HCT116 (cell line): ENCODE measurements around the gene ZMYND19. TPM values are rescaled to one million over a fixed set of nuclear protein-coding genes. Genes with fewer than 3 reads are reported as not detected.

Experiments
- ATAC-seq: fragments of 200-7000 bp; cut with Tn5 transposase; 2 replicates; pipeline ENCODE4 v1.9.1; 2020; ENCODE audit warnings: mild to moderate bottlenecking, moderate library complexity
- BruUV-seq: library from RNA; stranded (reverse); fragments of 400-500 nt; replicated peaks from 2 replicates; lab custom pipeline; 2021; lab: Mats Ljungman, UMichigan
- CTCF ChIA-PET: fragments of 300-600 bp; sonication (Branson Sonifier 250); formaldehyde crosslinking; loops from one replicate; lab custom pipeline; 2021; ENCODE audit warnings: antibody characterized with exemption; lab: Charles Lee
- POLR2A ChIA-PET: fragments of 300-600, 350-600 bp; sonication (Branson Sonifier 250); formaldehyde crosslinking; loops from one replicate; lab custom pipeline; 2021; ENCODE audit warnings: antibody characterized with exemption; lab: Charles Lee
- RAD21 ChIA-PET, 2 experiments: fragments of 300-600 bp; sonication (Branson Sonifier 250); formaldehyde crosslinking; loops; one replicate each; lab custom pipeline; 2023; ENCODE audit warnings: low total read pairs in 2 of 2; ENCODE audit not compliant: uncharacterized antibody in 2 of 2, unreplicated experiment in 2 of 2, low non-redundant PET in 1 of 2; lab: Charles Lee
- DNase-seq: peaks from one replicate; pipeline ENCODE4 v3.0.0-alpha.2; 2010; ENCODE audit warnings: low read depth, low spot score
- H2AFZ ChIP-seq: fragments of 200-600 bp; shearing (Covaris generic), sonication (generic); 2 replicates; pipeline ENCODE4 v1.6.1; 2017; ENCODE audit warnings: low read depth, mixed run types, mixed read lengths, antibody characterized with exemption, low read length; ENCODE audit not compliant: poor library complexity, severe bottlenecking
- H3K27ac ChIP-seq: 2 replicates; pipeline ENCODE4 v1.5.1; 2012; ENCODE audit warnings: low read depth, low read length
- H3K27me3 ChIP-seq: fragments of 200-600 bp; sonication (generic); 2 replicates; pipeline ENCODE4 v1.6.1; 2016; ENCODE audit warnings: mixed run types, low read length, mixed read lengths; ENCODE audit not compliant: insufficient read depth
- H3K36me3 ChIP-seq, 2 experiments: fragments of 200-500 bp in 1 of 2; fragments of 200-600 bp in 1 of 2; sonication (Bioruptor generic) in 1 of 2; sonication (generic) in 1 of 2; 2 replicates each; pipeline versions ENCODE4 v1.5.1 to v1.6.1; 2014 to 2016; ENCODE audit warnings: low read length in 2 of 2, inconsistent platforms in 1 of 2, mixed read lengths in 1 of 2, mixed run types in 1 of 2; ENCODE audit not compliant: insufficient read depth in 2 of 2, control insufficient read depth in 1 of 2
- H3K4me1 ChIP-seq, 2 experiments: fragments of 200-600 bp in 1 of 2; sonication (generic) in 1 of 2; 2 replicates each; pipeline versions ENCODE4 v1.5.1 to v1.6.1; 2012 to 2017; ENCODE audit warnings: low read length in 2 of 2, inconsistent platforms in 1 of 2, mild to moderate bottlenecking in 1 of 2, mixed read lengths in 1 of 2, mixed run types in 1 of 2, moderate library complexity in 1 of 2; ENCODE audit not compliant: insufficient read depth in 2 of 2, control insufficient read depth in 1 of 2
- H3K4me2 ChIP-seq: fragments of 200-600 bp; sonication (generic); 2 replicates; pipeline ENCODE4 v1.6.1; 2017; ENCODE audit warnings: mixed run types, low read length, mixed read lengths
- H3K4me3 ChIP-seq, 2 experiments: fragments of 200-600 bp in 1 of 2; sonication (generic) in 1 of 2; replicated peaks in 1 of 2; 2 replicates each; pipeline ENCODE4 v1.5.1; 2011 to 2016; ENCODE audit warnings: low read length in 2 of 2, control low read depth in 1 of 2, low read depth in 1 of 2, mild to moderate bottlenecking in 1 of 2, mixed read lengths in 1 of 2, mixed run types in 1 of 2
- H3K79me2 ChIP-seq: fragments of 200-600 bp; sonication (generic); 2 replicates; pipeline ENCODE4 v1.6.1; 2017; ENCODE audit warnings: mild to moderate bottlenecking, mixed run types, low read length, moderate library complexity, mixed read lengths; ENCODE audit not compliant: insufficient read depth
- H3K9ac ChIP-seq: fragments of 200-600 bp; sonication (generic); 2 replicates; pipeline ENCODE4 v1.6.1; 2016; ENCODE audit warnings: low read length, mixed read lengths
- H3K9me2 ChIP-seq: fragments of 200-600 bp; sonication (generic), shearing (Covaris generic); 2 replicates; pipeline ENCODE4 v1.6.1; 2017; ENCODE audit warnings: mixed run types, mild to moderate bottlenecking, moderate library complexity; ENCODE audit not compliant: insufficient read depth
- H3K9me3 ChIP-seq, 2 experiments: fragments of 200-500 bp in 1 of 2; fragments of 200-600 bp in 1 of 2; sonication (Bioruptor generic) in 1 of 2; sonication (generic) in 1 of 2; 2 replicates each; pipeline ENCODE4 v1.6.1; 2014 to 2017; ENCODE audit warnings: low read length in 2 of 2, mixed read lengths in 2 of 2, inconsistent platforms in 1 of 2, low read depth in 1 of 2, mild to moderate bottlenecking in 1 of 2, mixed run types in 1 of 2, moderate library complexity in 1 of 2; ENCODE audit not compliant: control insufficient read depth in 1 of 2, insufficient read depth in 1 of 2
- H4K20me1 ChIP-seq: fragments of 200-600 bp; sonication (generic), shearing (Covaris generic); 2 replicates; pipeline ENCODE4 v1.6.1; 2017; ENCODE audit warnings: mixed run types, mild to moderate bottlenecking, moderate library complexity; ENCODE audit not compliant: insufficient read depth
- EZH2 ChIP-seq: fragments of 200-600 bp; sonication (generic); IDR thresholded peaks from 2 replicates; pipeline ENCODE4 v1.6.1; 2017; ENCODE audit warnings: antibody characterized with exemption, mixed run types
- EZH2phosphoT487 ChIP-seq: fragments of 200-600 bp; IDR thresholded peaks from 2 replicates; pipeline ENCODE4 v1.6.1; 2018; ENCODE audit warnings: antibody characterized with exemption, borderline replicate concordance
- FOSL1 ChIP-seq: IDR thresholded peaks from 2 replicates; pipeline ENCODE4 v1.6.1; 2012; ENCODE audit warnings: low read depth
- JUND ChIP-seq: IDR thresholded peaks from 2 replicates; pipeline ENCODE4 v1.6.1; 2012
- POLR2A ChIP-seq: IDR thresholded peaks from 2 replicates; pipeline ENCODE4 v1.7.0; 2011; ENCODE audit warnings: borderline replicate concordance; ENCODE audit not compliant: insufficient read depth, insufficient read length; ENCODE audit errors: extremely low read depth
- RAD21 ChIP-seq: IDR thresholded peaks from 2 replicates; pipeline ENCODE4 v1.6.1; 2012; ENCODE audit warnings: low read depth, mild to moderate bottlenecking
- SP1 ChIP-seq: IDR thresholded peaks from 2 replicates; pipeline ENCODE4 v1.6.1; 2012; ENCODE audit warnings: low read depth
- SRF ChIP-seq: IDR thresholded peaks from 2 replicates; pipeline ENCODE4 v1.6.1; 2012; ENCODE audit warnings: low read depth
- TCF7L2 ChIP-seq: IDR thresholded peaks from 2 replicates; pipeline ENCODE4 v1.7.0; 2011; ENCODE audit warnings: borderline replicate concordance, inconsistent platforms; ENCODE audit not compliant: insufficient read depth, insufficient read length; ENCODE audit errors: extremely low read depth
- YY1 ChIP-seq: IDR thresholded peaks from 2 replicates; pipeline ENCODE4 v1.6.1; 2011; ENCODE audit warnings: low read length, low read depth, moderate library complexity, mild to moderate bottlenecking; ENCODE audit not compliant: insufficient replicate concordance; ENCODE audit errors: extremely low read depth
- ZNF274 ChIP-seq: fragments of 200-500 bp; sonication (Bioruptor generic); IDR thresholded peaks from 2 replicates; pipeline ENCODE4 v1.6.1; 2014; ENCODE audit warnings: mild to moderate bottlenecking, low read depth, low read length, inconsistent platforms
- intact Hi-C: fragments of 100-400 bp; cut with micrococcal nuclease; formaldehyde crosslinking; loops from 2 replicates; pipeline ENCODE4 v1.10.0; 2022
- total RNA-seq: library from RNA; stranded (reverse); gene quantifications from one replicate; pipeline ENCODE4 v1.2.1, GENCODE V29; 2021; ENCODE audit not compliant: unreplicated experiment
- TF ChIP-seq, protein P1 (sequence below): IDR thresholded peaks from 2 replicates; pipeline ENCODE4 v1.6.1; 2012
- TF ChIP-seq, protein P2 (sequence below): IDR thresholded peaks from 2 replicates; pipeline ENCODE4 v1.6.1; 2012
- TF ChIP-seq, protein P3 (sequence below), 3 experiments: fragments of 200-600 bp in 1 of 3; sonication (generic) in 1 of 3; IDR thresholded peaks in 2 of 3; conservative IDR thresholded peaks in 1 of 3; 2 replicates each; pipeline ENCODE4 v1.5.1; 2012 to 2017; ENCODE audit warnings: low read depth in 2 of 3, low read length in 2 of 3, antibody characterized with exemption in 1 of 3, borderline replicate concordance in 1 of 3, control low read depth in 1 of 3, mild to moderate bottlenecking in 1 of 3, mixed read lengths in 1 of 3, mixed run types in 1 of 3, moderate library complexity in 1 of 3; ENCODE audit not compliant: insufficient read depth in 1 of 3

ZMYND19 gene
- total RNA-seq, 1 experiment from 2014 or later, result 57.4 TPM

DNA sequence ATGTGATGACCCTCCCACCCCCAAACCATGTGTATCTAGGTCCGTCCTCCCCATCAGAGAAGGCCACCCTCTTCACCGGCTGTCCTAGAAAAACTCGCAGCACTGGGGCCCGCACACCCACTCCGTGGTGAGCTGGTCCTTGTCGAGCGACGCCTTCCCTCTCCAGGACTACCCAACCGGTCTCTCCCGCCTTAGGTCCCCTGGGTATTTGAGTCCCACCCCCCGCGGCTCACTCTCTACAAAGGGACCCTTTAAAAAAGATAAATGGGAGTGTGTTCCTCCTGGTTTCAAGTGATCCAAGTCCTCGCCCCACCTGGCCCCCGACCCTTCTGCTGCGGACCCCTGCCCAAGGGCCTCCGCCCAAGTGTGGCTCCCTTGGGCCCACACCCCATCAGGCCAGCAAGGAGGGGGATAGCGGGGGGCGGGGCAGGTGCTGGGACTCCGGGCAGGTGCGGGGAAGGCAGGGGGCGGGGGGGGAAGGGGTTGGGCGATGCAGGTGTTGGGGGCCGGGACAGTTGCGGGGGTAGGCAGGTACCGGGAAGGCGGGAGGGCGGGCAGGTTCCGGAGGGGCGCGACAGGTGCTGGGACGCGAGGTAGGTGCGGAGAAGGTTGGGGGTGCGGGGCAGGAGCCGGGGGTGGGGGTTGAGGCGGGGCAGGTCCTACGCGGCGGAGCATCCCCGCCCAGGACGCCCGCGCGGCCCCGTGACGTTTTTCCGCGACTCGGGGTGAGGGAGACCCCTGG is 14.2 kb upstream of the ZMYND19 start:
- DNase-seq, result no peak
- no peak overlapping the region; the same call in 1 of the 2 replicates for H3K27ac ChIP-seq
- ATAC-seq, result no peak; the same call in 1 of the 2 replicates

DNA sequence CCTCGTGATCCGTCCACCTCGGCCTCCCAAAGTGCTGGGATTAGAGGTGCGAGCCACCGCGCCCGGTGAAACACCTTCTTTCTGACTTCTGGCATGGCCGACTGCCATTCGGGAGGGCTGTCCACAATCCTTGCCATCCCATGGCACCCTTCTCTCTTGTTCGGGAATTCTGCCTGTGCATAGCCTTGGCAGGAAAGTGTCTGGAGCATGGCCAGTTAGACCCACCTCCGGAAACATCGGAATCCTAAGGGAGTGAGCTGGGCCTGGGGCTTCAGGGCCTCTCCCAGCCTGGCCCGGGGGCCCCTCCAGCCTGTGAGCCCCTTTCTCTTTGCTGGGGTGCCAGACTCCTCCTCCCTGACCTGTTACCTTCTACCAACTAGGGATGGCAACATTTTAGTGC is 13.6 kb upstream of the ZMYND19 start:
- ChIA-PET POLR2A (interaction anchor here (1.6 kb wide), 1 partner anchor 13 kb away, joined by 6 read pairs; the partner anchor contains the start of gene ZMYND19), CTCF (no interaction called here), RAD21 (no interaction called here)
- intact Hi-C loops, result no loop called here
- H4K20me1 ChIP-seq, result no peaks in the 10 kb centered on the region
- BruUV-seq, result no TSS peak
- H3K9ac ChIP-seq, result no peak overlapping the region
- no peaks in the 10 kb centered on the region for H3K36me3 ChIP-seq
- TF ChIP-seq EZH2 (no peak), JUND (no peak), EZH2phosphoT487 (no peak), ZNF274 (no peak), POLR2A (no peak), SP1 (no peak), RAD21 (no peak), SRF (no peak), FOSL1 (no peak)
- TF ChIP-seq, protein P1, sequence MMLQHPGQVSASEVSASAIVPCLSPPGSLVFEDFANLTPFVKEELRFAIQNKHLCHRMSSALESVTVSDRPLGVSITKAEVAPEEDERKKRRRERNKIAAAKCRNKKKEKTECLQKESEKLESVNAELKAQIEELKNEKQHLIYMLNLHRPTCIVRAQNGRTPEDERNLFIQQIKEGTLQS, result no peak
- TF ChIP-seq, protein P2, sequence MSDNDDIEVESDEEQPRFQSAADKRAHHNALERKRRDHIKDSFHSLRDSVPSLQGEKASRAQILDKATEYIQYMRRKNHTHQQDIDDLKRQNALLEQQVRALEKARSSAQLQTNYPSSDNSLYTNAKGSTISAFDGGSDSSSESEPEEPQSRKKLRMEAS, result no peak
- TF ChIP-seq, protein P3, sequence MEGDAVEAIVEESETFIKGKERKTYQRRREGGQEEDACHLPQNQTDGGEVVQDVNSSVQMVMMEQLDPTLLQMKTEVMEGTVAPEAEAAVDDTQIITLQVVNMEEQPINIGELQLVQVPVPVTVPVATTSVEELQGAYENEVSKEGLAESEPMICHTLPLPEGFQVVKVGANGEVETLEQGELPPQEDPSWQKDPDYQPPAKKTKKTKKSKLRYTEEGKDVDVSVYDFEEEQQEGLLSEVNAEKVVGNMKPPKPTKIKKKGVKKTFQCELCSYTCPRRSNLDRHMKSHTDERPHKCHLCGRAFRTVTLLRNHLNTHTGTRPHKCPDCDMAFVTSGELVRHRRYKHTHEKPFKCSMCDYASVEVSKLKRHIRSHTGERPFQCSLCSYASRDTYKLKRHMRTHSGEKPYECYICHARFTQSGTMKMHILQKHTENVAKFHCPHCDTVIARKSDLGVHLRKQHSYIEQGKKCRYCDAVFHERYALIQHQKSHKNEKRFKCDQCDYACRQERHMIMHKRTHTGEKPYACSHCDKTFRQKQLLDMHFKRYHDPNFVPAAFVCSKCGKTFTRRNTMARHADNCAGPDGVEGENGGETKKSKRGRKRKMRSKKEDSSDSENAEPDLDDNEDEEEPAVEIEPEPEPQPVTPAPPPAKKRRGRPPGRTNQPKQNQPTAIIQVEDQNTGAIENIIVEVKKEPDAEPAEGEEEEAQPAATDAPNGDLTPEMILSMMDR (IDR thresholded peaks at IDR 0.05 in 2 of 3, conservative IDR thresholded peaks at IDR 0.05 in 1 of 3; ENCODE audit: borderline replicate concordance in 1 of 3, insufficient read depth in 1 of 3, low read depth in 2 of 3, low read length in 2 of 3), result no peak
- no peaks in the 10 kb centered on the region for H3K9me2 ChIP-seq
- peaks cover 12 to 45% of the 10 kb centered on the region in 2 experiments; a peak in 3 of 4 replicates for H3K4me1 ChIP-seq
- no peak for DNase-seq
- H3K9me3 ChIP-seq, result no peaks in the 10 kb centered on the region
- H3K27me3 ChIP-seq, result no peaks in the 10 kb centered on the region
- H2AFZ ChIP-seq, result no peak overlapping the region
- H3K4me3 ChIP-seq, result no peak overlapping the region
- H3K27ac ChIP-seq, result no peak overlapping the region; the same call in 1 of the 2 replicates
- H3K79me2 ChIP-seq, result peaks cover 28% of the 10 kb centered on the region; the same call in 1 of the 2 replicates
- H3K4me2 ChIP-seq, result peak overlapping the region; percentile 60; the same call in 1 of the 2 replicates
- ATAC-seq, result no peak

More for the DNA sequence above, 14.2 kb upstream of the ZMYND19 start:
- POLR2A ChIA-PET, result interaction anchor here (1.0 to 1.2 kb wide), 4 partner anchors 8 to 53 kb away, joined by 4 to 6 read pairs (median 4); partner anchors contain the start of genes MRPL41 and ZMYND19
- no peaks in the 10 kb centered on the region for H3K27me3 ChIP-seq
- H3K4me3 ChIP-seq, result peak overlapping the region; percentile 24 to 26
- CTCF ChIA-PET, result interaction anchor here (1.0 kb wide), 1 partner anchor 14 kb away, joined by 4 read pairs; the partner anchor contains the start of gene ZMYND19
- TF ChIP-seq, protein P1, result no peak
- TF ChIP-seq POLR2A (no peak), TCF7L2 (no peak), YY1 (no peak)
- no peak overlapping the region for H3K9ac ChIP-seq
- peak overlapping the region; percentile 60 for H3K4me2 ChIP-seq
- H2AFZ ChIP-seq, result no peak overlapping the region
- RAD21 ChIA-PET, result interaction anchor here in 1 of 2 experiments (0.6 to 1.1 kb wide), 2 partner anchors 52 to 155 kb away, joined by 3 to 7 read pairs; partner anchors contain the start of gene MRPL41
- H3K9me2 ChIP-seq, result no peaks in the 10 kb centered on the region
- BruUV-seq, result no TSS peak
- H3K79me2 ChIP-seq, result peaks cover 34% of the 10 kb centered on the region; the same call in 1 of the 2 replicates
- no peaks in the 10 kb centered on the region for H3K36me3 ChIP-seq
- H3K9me3 ChIP-seq, result no peaks in the 10 kb centered on the region
- H4K20me1 ChIP-seq, result no peaks in the 10 kb centered on the region
- intact Hi-C loops, result no loop called here
- H3K4me1 ChIP-seq, result peaks cover 14 to 49% of the 10 kb centered on the region in 2 experiments; a peak in 3 of 4 replicates
